ENCODE data around the gene SLC27A3.
"Not testable (repeated sequence)": the region's sequence is repeated elsewhere in the genome, so short reads cannot be mapped to it uniquely, and the experiment has no call there.

SLC27A3 gene

GRCh38 chr1:153763365-153764225 lies 11.6 kb upstream of the SLC27A3 start:
- DNase-seq (ENCODE audit: low read depth), result no peak

- DNase-seq (ENCODE audit: low read depth), result no peak
Observed at GRCh38 chr1:153764310-153764709, 10.9 kb upstream of the SLC27A3 start.

DNA sequence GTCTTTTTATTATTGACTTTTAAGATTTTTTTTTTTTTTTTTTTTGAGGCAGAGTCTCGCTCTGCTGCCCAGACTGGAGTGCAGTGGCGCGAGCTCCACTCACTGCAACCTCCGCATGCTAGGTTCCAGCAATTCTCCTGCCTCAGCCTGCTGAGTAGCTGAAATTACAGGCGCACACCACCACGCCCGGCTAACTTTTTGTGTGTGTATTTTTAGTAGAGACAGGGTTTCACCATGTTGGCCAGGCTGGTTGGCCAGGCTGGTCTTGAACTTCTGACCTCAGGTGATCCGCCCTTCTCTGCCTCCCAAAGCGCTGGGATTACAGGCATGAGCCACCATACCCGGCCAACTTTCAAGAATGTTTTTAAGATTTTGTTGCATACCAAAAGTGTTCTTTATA lies 8.5 kb upstream of the SLC27A3 start:
- DNase-seq (ENCODE audit: low read depth), result not testable (repeated sequence)

- DNase-seq (ENCODE audit: low read depth), result no peak
Observed at GRCh38 chr1:153767519-153767918, 7.7 kb upstream of the SLC27A3 start.

- no peak for DNase-seq (ENCODE audit: low read depth)
Observed at GRCh38 chr1:153768316-153769181, 6.7 kb upstream of the SLC27A3 start.

DNA sequence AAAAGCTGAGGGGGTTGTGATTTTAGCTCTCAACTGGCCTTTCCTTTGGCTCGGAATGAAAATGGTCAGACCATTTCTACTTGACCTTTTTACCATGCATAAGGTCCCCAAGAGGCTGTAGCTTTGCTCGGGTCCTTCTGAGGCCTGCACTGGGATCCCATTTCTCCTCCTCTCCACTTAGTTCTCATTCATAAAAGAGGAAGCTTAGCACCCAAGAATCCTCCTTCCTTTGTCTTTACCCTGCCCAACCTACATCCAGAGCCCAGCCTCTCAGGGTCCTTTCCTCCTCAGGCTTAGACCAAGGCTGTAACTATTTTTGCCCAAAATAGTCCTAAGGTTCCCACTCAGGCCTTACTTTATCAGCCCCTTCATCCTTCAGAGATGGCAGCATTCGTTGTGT lies 6.0 kb upstream of the SLC27A3 start:
- no peak for DNase-seq (ENCODE audit: low read depth)

DNA sequence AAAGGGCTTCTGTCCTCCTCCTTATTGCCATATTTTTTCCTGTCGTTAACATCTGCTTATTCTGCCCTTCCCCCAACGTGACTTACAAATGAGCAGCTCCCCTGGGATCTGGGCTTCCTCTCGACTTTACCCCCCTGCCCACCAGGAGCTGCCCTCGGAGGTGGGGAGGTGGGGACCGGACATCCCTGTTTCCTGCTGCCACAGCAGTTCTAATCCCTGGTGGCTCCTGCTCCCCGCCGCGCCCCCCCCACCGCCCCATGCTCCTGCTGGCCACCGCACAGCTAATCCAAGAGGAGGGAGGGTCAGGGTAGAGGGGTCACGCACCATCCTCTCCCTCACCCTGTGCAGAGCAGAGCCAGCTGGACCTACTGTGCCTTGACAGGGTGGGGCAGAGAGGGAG lies 4.4 kb upstream of the SLC27A3 start:
- DNase-seq (ENCODE audit: low read depth), result no peak

DNA sequence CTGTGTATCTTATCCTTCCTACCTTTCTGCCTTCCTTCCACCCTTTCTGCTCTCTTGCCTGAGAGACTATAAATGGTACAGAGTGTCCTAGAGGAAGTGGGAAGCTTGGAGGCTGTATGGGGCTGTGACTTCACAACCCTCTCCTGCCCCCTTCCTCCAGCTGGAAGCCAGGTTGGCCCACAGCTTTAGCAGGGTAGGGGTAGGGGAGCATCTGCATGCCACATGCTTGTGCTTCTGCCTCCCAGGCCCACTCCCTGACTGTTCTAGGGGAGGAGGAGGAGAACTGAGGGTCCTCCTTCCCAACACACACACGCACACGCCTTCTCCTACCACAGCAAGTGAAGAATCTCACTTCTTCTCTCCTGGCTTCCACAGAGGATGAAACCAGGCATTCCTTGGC lies 3.9 kb upstream of the SLC27A3 start:
- no peak for DNase-seq (ENCODE audit: low read depth)

- no peak for DNase-seq (ENCODE audit: low read depth)
Observed at GRCh38 chr1:153771841-153772593, 3.2 kb upstream of the SLC27A3 start.

DNA sequence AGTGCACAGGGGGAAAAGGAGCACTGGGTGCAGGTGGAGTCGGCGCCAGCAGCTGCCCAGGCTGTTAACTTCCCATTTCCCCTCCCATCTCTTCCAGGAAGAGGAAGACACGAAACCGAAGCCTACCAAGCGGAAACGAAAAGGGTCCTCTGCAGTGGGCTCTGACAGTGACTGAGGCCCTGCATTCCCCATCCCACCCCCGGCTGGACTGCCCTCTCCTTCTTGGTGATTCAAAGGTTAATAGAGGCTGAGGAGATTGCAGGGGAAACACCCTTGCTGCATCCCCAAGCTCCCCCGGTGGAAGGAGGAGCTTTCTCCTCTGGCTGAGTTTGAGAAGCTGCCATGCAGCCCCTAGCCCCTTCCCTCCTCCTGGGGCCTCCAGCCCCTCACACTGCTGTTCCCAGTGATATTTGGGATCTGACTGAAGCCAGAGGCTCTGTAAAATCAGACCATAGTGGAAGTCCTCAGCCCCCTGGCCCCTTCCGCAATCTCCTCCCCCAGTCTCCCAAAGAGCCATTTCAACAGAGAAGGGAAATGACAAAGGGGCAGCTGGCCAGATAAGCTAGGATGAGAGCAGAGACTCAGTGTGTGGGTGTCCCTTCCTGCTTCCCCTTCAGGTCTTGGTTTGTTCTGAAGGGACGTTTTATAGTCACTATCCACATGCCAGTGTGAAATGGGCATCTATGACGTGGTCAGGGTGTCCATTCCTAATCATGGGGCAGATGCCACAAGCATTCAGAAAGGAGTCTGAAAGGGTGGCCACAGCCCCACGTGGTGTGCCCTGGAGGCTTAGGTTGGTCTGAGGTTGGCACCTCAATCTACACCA lies 1.9 kb upstream of the SLC27A3 start:
- no peak for DNase-seq (ENCODE audit: low read depth)

- no peak for DNase-seq (ENCODE audit: low read depth)
Observed at GRCh38 chr1:153774026-153774595, 1.1 kb upstream of the SLC27A3 start.

GRCh38 chr1:153775458-153776327 lies 486 bp downstream of the SLC27A3 start:
- peak; percentile 34 for DNase-seq (ENCODE audit: low read depth)

DNA sequence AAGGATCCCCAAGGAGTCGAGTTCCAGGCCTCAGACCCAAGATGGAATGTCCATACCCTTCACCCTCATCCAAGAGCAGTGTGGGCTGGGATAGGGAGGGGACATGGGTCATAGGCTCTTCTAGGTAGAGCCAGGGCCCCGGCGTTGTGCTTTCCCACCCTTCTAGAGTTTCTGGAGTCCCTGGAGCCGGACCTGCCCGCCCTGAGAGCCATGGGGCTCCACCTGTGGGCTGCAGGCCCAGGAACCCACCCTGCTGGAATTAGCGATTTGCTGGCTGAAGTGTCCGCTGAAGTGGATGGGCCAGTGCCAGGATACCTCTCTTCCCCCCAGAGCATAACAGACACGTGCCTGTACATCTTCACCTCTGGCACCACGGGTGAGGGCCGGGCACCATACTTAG lies 1.1 kb downstream of the SLC27A3 start:
- DNase-seq (ENCODE audit: low read depth), result no peak

GRCh38 chr1:153776845-153777370 lies 1.7 kb downstream of the SLC27A3 start:
- no peak for DNase-seq (ENCODE audit: low read depth)

GRCh38 chr1:153777648-153778047 lies 2.4 kb downstream of the SLC27A3 start:
- no peak for DNase-seq (ENCODE audit: low read depth)

DNA sequence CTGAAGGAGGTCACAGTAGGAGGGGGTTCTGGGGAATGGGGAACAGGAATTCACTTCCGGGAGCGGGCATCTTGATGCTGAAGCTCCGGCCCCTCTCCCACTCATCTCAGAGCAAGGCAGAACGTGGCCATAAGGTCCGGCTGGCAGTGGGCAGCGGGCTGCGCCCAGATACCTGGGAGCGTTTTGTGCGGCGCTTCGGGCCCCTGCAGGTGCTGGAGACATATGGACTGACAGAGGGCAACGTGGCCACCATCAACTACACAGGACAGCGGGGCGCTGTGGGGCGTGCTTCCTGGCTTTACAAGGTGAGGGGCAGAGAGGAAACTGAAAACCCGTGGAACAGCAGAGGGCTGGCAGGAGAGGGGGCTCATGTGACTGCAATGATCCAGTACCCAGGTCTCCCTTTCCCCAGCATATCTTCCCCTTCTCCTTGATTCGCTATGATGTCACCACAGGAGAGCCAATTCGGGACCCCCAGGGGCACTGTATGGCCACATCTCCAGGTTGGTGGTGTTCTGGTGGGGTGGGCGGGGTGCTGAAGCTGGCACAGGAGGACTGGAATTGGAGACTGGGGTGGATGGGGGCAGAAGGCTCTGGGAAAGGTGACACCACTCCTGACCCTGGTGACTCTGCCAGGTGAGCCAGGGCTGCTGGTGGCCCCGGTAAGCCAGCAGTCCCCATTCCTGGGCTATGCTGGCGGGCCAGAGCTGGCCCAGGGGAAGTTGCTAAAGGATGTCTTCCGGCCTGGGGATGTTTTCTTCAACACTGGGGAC lies 3.0 kb downstream of the SLC27A3 start:
- DNase-seq (ENCODE audit: low read depth), result no peak

GRCh38 chr1:153778824-153779519 lies 3.8 kb downstream of the SLC27A3 start:
- DNase-seq (ENCODE audit: low read depth), result no peak

DNA sequence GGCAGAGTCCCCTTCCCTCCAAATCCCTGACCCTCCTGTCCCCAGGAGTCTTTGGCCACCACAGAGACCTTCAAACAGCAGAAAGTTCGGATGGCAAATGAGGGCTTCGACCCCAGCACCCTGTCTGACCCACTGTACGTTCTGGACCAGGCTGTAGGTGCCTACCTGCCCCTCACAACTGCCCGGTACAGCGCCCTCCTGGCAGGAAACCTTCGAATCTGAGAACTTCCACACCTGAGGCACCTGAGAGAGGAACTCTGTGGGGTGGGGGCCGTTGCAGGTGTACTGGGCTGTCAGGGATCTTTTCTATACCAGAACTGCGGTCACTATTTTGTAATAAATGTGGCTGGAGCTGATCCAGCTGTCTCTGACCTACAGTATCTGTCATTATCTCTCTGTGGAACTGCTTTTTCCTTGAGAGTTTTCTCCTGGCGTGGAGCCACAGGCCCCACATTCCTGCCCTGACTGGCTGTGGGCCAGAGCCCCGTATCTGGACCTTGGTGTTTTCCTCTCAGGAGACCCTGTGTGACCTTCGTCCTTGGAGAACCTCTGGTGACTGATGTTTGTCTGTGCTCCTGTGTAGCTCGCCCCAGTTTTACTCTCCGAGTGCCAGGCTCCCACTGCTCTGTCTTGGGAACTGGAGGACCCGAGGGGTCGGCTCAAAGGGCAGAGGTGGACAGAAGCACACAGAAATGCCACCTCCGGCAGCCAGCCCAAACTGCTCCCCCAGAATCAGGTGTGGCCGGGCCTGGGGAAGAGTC lies 4.8 kb downstream of the SLC27A3 start:
- no peak for DNase-seq (ENCODE audit: low read depth)

Data from fibroblast of the conjunctiva (primary cell).